Inferior parietal cortex (tissue), 1 donor: Measurements from ENCODE around the gene DTX3L.
"Not testable (repeated sequence)": the region's sequence is repeated elsewhere in the genome, so short reads cannot be mapped to it uniquely, and the experiment has no call there.

Experiments
- DNase-seq: peaks from one replicate; pipeline ENCODE4 v3.0.0-alpha.2; 2016; ENCODE audit errors: extremely low spot score

Gene DTX3L

DNA sequence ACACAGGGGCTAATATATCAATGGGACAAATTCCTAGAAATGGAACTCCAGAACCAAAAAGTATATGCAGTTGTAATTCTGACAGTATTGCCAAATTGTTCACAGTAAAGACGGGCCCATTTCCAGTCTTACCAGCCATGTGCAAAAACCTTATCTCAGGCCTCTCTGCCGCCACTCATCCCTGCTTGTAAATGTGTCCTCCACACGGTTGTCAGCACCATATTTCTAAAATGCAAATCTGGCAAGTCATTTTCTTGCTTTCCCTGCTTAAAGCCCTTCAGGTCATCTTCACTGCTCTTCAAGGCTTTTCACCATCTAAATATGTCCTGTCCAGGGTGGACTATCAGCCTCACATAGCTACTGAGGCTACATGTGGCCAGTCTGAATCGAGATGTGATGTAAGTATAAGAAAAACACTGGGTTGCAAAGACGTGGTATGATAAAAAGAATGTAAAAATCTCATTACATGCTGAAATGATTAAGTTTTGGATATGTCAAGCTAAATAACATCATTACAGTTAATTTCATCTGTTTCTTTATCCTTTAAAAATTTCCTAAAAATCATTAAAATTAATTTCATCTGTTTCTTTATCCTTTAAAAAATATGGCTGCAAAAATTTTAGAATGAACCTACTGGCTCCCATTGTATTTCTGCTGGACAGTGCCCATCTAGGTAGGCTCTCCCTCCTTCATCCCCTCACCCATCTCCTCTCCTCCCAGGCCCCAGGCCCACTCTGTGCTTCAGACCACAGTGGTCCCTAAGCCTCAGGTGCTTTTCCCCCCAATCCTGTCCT is 1.0 kb upstream of the DTX3L start:
- no peak for DNase-seq

DNA sequence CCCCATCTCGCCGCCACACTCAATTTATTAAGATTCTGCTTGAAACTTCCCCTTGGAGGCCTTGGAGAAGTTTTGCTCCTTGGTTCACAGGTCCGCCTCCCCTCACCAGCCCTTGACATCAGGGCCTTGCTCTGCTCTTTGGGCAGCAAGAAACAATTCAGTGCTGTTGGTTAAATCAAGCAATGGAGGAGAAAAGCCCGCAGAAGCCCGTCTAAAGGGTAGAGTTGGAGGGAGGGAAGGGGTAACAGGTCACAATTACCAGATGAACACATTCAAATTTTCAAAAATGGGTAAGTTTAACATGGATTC is 467 bp upstream of the DTX3L start:
- DNase-seq = no peak

DNA sequence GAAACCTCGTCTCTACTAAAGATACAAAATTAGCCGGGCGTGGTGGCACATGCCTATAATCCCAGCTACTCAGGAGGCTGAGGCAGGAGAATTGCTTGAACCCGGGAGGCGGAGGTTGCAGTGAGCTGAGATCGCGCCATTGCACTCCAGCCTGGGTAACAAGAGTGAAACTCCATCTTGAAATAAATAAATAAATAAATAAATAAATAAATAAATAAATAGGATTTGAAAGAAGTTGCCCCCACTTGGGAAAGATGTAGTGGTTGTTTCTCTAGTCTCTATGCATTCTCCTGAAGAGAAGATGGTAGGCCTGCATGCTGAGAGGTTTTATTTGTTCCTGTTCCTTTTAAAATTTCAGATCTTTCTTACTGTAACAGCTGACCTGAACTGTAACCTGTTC is 4.0 kb downstream of the DTX3L start:
- DNase-seq = not testable (repeated sequence)

DNA sequence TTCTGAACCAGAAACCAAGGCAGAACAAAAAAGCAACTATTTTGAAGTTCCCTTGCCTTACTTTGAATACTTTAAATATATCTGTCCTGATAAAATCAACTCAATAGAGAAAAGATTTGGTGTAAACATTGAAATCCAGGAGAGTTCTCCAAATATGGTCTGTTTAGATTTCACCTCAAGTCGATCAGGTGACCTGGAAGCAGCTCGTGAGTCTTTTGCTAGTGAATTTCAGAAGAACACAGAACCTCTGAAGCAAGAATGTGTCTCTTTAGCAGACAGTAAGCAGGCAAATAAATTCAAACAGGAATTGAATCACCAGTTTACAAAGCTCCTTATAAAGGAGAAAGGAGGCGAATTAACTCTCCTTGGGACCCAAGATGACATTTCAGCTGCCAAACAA is 4.6 kb downstream of the DTX3L start:
- DNase-seq = no peak

GRCh38 chr3:122572940-122573412 is 8.8 kb downstream of the DTX3L start:
- no peak for DNase-seq

GRCh38 chr3:122576174-122576940 is 12.2 kb downstream of the DTX3L start:
- no peak for DNase-seq

DNA sequence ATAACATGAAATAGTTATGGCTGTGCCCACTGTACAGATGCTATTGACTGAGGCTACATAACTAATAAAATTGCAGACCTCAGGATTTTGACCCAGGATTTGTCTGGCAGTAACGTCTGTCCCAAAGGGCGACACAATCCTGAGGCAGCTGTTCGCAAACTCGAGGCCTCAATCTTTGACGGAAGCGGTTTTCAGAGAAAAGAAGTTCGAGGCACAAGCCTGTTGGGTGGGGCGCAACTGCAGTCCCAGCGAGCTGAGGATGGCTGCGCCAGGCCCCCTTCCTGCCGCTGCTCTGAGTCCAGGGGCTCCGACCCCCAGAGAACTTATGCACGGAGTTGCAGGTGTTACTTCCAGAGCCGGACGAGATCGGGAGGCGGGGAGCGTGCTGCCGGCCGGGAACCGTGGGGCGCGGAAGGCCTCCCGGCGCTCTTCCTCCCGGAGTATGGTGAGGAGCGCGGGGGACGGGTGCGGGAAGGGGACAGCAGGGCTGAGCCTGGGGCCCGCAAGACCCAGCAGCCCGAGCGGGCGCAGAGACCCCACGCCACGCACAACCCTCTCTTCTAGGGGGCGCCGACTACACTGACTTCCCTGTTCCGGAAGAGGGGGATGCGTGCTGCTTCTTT is 13.4 kb downstream of the DTX3L start, which contains the start of gene PARP15:
TSS of gene PARP15 (plus strand) at position 242 of the 623 bp plus-strand sequence. CDS start at position 260, 18 bp downstream.
- no peak for DNase-seq

DNA sequence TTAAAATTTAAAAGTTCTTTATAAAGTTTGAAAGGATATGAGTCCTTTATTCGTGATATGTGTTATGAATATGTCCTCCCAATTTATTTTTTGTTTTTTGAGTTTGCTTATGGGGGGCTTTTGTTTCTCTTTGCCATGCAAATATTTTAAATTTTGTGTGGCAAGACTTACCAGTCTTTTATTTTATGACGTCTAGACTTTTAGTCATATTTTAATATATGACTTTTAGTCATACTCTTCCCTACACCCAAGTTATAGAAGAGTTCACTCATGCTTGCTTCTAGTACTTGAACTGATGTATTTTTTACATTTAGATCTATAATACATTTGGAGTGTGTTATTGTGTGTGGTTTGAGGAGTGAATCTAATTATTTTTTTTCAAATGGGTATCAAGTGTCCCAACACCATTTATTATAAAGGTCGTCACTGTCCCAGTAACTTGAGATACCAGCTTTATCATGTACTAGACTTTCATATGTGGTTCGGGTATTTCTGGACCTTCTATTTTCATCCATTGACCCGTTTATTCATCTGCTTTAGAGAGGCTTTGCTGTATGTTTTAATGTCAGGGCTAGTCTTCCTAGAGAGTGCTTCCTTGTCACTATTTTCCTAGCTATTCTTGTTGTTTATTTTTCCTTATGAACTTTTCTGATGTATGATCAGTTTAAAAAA is 14.1 kb downstream of the DTX3L start:
- DNase-seq = no peak

DNA sequence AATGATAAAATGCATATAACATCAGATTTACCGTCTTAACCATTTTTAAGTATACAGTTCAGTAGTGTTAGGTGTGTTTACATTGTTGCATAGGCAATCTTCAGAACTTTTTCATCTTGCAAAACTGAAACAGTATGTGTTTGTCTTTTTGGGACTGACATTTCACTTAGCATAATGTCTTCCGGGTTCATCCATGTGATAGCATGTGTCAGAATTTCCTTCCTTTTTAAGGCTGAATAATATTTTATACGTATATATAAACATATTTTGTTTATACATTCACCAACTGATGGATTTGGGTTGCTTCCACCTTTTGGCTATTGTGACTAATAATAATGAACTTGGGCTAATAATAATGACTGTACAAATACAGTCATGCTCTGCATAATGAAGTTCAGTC is 16.3 kb downstream of the DTX3L start:
- no peak for DNase-seq

DNA sequence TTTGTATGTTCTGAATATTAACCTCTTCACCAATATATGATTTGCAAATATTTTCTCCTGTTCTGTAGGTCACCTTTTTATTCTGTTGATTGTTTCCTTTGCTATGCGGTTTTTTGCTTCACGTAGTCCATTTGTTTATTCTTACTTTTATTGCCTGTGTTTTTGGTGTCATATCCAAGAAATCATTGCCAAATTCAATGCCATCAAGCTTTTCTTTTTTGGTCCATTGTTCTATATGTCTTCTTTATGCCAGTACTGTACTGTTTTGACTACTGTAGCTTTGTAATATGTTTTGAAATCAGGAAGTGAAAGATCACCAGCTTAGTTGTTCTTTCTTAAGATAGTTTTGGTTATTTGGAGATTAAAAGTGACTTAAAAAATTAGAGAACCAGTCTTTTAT is 17.5 kb downstream of the DTX3L start:
- DNase-seq = no peak

DNA sequence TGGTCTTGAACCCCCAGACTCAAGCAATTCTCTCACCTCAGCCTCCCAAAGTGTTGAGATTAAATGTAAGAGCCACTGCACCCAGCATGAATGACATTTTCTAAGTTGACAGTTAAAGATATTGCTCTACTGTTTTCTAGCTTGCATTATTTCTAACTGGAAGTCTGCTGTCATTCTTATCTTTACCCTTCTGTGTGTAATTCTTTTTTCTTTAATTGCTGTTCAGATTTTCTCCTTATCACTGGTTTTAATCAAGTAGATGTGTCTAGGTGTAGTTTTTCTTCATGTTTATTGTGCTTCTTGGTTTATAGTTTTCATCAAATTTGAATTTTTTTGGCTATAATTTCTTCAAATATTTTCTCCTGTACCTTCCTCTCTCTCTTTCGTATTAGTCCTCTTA is 18.3 kb downstream of the DTX3L start:
- DNase-seq = no peak

DNA sequence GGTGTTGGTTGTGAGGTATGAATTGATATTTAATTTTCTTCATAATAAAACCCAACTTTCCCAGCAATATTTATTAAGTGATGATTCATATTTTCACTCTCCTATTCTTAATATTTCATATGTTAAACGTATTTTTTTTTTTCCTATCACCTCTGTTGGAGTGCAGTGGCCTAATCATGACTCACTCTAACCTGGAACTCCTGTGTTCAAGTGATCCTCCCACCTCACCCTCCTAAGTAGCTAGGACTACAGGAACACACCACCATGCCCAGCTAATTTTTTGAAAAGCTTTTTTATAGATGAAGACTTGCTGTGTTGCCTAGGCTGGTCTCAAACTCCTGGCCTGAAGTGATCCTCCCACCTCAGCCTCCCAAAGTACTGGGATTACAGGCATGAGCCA is 22.0 kb downstream of the DTX3L start:
- DNase-seq = no peak

GRCh38 chr3:122586773-122587485 is 22.8 kb downstream of the DTX3L start:
- no peak for DNase-seq

GRCh38 chr3:122587572-122587971 is 23.4 kb downstream of the DTX3L start:
- no peak for DNase-seq

GRCh38 chr3:122589297-122589696 is 25.2 kb downstream of the DTX3L start:
- DNase-seq = no peak

- no peak for DNase-seq
Measured at GRCh38 chr3:122590610-122591009, 26.5 kb downstream of the DTX3L start.

- DNase-seq = no peak
Measured at GRCh38 chr3:122594025-122594424, 29.9 kb downstream of the DTX3L start.

DNA sequence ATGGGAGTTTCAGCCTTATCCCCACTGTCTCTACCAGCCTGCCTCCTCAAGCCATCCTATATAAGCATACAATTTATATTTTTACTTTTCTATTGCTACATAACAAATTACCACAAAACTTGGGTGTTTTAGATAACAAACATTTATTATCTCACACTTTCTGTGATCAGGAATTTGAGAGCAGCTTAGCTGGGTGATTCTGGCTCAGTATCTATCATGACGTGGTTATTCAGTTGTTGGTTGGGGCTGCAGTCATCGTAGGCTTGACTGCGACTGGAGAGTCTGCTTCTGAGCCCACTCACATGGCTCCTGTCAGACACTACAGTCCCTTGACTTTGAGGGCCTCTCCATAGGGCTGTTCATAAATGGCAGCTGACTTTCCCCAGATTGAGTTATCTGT is 34.0 kb downstream of the DTX3L start:
- no peak for DNase-seq

DNA sequence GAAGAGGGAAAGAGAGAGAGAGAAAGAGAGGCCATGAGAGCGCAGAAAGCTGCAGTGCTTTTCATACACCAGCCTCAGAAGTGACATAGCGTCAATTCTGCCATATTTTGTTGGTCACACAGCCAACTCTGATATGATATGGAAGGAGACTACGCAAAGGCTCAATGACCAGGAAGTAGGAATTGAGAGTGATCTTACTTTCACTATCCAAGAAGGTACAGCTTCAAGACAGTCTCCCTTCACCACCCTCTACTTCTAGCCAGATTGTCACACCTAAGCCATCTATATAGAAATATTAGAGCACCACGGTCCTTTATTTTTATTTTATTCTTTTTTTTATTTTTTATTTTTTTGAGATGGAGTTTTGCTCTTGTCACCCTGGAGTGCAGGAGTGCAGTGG is 34.4 kb downstream of the DTX3L start:
- no peak for DNase-seq

DNA sequence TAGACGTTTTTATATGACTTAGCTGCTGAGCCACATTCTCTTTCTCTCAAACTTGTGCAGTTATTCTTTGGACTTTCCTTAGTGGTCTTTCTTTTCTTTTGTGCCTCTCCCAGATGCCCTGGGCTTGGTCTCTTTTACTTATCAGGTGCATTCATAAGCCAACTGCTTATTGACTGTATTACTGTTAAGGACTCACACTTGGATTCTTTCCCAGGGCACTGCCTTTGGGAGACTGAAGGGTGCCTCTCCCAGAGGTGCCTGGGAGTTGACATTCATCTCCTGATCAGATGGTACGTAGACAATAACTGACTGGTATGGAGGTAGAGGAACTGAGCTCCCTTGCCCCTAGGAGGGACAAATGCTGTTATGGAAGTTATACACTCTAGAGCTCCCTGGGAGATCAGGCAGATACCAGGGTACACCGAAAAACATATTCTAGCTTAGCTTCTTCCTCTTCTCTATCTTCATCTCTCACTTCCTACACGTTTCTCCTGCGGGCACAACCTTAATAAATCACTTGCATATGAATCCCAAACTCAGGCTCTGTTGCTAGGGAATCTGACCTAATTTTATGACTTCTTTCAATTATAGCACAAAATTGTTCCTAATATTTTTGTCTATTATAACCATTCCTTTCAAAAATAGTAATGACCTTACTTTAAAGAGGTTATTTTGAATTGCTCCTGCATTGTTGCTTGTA is 38.0 kb downstream of the DTX3L start:
- no peak for DNase-seq

DNA sequence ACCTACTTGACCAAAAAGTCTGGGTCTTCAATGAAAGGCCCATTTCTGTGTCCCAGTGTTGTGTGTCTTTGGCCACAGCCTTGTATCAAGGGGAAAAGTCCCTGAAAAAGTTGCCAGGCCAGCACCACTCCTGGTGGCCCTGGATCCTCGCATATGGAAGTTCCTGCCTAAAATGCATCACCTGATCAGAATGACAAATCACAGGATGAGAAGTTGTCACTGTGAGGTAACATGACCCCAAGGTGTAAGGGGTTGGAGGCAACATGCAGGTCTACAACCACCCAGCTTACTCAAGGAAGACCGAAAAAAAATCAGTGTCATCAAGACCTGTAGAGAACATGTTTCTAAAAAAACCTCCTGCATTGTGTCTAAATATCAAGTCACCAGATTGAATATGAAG is 38.9 kb downstream of the DTX3L start:
- no peak for DNase-seq
